ENCODE results near the gene METTL8. TPM values are rescaled to one million over a fixed set of nuclear protein-coding genes. Genes with fewer than 3 reads are reported as not detected.
A peak's percentile ranks its signal among the peaks of the same experiment; 100 is the strongest.
"Not testable (repeated sequence)": the region's sequence is repeated elsewhere in the genome, so short reads cannot be mapped to it uniquely, and the experiment has no call there.

METTL8 gene
- total RNA-seq, 1 donor from 2014 or later: 39.9 TPM

DNA sequence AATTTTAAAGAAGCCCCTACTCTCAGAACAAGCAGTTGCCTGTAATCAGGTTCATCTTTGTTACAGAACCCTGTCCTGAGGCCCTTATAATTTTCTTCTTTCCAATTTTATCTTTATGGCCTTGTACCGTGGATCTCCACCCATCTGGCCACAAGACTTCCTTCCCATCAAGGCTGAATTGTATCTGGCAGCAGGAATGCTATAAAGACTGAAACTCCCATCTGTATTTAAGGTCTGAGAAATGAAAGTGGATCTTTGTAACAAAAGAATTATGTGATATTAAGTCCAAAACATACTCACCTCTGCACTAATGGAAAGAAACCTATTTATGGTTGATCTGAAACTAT is 91.8 kb downstream of the METTL8 start:
- no peak for ATAC-seq

DNA sequence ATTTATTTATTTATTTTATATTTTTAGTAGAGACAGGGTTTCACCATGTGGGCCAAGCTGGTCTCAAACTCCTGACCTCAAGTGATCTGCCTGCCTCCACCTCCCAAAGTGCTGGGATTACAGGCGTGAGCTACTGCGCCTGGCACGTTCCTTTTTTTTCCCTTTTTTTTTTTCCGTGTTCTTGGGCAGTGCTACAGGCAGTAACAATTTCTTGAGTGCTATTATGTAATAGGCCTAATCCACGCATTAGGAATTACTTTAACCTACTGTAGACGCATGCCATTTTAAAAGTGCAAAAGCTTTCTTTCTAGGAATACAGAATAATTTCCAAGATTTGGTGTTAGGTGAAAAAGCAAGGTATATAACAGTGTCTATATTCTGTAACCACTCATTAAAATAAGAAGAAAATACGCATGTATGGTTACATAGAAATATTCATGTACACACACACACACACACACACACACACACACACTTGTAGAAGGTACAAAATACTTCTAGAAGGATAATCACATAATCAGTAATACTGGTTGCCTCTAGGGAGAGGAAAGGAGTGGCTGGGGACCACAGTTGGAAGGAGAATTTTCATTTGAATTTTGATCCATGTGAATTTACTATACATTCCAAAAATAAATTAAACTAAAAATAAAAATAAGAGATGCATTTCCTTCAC is 92.3 kb downstream of the METTL8 start:
- no peak for ATAC-seq

DNA sequence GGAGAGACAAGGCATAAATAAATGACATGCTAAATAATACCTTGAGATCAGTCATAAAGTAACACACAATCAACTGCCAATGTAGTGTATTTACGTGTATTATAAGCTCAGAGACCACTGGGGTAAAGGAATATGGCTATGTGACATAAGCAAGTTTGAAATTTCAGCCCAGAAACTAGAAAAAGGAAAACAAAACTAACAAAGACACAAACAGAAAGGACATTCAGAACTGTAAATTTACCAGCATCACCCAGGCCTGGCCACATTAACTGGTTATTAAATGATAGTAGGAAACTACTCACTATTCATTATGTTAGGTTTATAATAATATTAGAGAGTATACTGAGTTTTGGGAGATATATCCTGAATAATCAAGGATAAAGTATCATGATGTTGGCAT is 98.8 kb downstream of the METTL8 start:
- no peak for ATAC-seq

DNA sequence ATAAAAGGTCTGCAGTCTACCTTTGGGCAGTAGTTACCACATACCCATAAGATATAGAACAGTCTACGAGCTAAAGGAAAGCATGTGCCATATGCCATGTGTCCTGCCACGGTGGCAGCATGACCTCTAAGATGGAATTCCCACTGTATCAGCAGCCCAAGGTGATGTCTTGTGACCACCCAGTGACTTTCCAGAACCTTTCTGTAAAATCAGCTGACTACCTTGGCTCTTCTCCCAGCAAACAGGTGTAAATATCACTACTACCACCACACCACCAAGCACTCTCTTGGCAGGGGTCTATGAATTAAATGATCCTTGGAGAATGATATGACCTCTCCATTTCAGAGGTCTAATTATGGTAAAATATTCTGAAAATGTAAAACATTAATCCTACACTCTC is 99.6 kb downstream of the METTL8 start:
- no peak for ATAC-seq

DNA sequence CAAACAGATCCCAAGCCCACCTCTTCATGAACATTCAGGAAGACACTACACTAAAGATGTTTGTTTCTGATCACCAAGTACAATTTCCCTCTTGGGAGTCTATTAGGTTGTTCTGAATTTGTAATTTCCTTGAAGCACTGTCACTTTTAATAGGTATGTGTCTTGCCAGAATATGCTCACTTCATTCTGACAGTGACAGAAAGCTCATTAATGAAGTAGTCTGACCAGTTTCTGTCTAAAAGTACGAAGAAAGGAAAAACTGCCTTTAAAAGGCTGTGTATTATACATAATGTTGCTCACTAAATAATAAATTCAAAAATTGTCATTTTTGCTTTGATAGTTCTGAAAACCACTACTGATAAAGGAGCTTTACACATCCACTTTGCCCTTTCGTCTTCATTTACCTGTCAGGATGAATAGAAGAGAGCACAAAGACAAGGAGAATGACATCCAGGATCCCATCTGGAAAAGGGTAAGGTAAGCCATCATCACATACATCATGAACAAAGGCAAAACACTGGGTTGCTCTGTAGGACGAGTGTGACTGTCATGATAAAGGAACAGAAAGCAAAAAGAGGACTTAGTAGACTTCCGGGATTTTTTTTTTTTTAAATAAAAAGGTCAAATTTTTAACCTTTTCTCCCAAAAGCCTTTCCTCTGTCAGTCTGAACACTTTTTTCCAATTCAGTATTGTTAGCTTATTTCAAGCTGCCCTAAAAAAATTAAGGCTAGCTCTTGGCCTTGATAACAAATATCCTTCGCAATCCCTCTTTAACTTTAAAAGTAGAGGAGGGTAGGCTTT is 103.4 kb downstream of the METTL8 start:
- no peak for ATAC-seq

DNA sequence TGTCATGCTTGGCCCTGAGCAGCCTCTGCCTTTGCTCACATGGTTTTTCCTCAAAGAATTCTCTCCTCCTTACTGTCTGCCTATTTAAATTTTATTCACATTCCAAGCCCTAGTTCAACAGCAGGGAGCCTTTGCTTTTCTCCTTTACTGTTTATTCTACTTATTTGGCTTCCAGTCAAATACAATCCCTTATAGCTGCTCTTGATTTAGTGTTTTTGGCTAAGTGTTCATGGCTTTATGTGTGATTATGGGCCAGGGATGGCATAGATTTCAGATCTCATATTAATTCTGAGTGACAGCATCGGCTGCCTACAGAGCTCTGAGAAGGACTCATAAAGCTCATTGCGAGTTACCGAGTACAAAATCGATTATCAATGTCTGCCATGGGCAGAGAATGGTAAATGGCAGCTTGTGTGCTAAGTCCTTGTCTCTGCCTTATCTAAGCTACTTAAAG is 106.7 kb downstream of the METTL8 start:
- no peak for ATAC-seq

DNA sequence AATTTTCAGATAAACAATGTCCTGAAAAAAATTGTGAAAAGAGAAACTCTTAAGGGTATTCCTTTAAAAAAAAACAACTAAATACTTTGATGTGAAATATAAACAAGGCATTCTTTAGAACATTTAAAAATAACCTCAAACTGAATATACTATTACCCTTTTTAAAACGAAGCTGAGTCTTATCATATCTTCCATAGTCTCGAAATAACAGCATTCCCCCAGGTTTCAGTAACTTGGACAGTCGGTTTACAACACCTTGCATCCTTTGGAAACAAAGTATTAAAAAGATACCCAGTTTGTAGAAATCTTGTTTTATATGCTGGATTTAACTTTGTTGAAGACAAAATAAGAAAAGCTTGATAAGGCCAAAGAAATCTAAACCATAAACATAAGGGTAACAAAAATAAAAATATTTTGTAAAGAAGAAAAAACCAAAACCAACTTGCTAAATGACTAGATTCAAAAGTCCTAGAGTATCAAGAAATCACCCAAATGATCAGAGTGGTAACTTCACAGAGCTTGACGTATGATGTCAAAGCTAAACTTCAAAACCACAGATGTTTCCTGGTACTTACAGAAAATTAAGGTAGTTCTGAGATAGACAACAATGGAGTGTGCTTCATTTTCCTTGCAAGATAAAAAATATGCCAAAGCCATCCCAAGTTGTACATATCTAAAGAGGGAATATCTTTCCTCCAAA is 107.8 kb downstream of the METTL8 start:
- no peak for ATAC-seq

DNA sequence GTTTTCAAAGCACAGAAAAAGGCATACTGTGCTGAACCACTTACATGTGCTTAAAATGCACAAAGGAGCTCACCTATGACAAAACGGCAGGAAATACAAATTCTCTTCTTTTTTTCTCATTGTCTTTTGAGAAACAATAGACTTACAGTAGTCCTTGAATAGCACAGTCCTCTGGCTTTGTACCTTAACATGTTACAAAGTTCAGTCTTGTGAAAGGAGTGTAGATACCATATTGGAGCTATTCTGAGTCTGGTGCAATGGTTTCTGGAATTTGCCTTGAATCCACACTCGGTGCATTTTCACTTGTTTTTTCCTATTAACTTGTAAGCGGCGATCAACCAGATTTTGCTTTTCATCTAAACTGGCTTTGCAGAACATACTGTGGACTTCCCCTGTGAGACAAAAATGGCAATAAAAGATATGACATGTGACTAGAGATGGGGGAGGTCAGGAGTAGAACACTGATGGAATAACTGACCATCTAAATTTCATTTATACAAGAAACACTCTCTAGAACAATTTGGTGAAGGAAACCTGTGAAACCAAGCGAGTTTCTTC is 109.7 kb downstream of the METTL8 start:
- ATAC-seq: no peak

DNA sequence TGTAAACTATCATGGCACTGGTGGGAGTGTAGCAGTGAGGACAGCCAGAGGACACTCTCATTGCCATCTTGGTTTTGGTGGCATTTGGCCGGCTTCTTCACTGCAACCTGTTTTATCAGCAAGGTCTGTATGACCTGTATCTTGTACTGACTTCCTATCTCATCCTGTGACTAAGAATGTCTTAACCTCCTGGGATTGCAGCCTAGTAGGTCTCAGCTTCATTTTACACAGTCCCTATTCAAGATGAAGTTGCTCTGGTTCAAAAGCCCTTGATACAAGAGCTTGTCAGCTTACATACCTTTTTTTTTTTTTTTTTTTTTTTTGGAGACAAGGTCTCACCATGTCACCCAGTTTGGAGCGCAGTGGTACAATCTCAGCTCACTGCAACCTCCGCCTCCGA is 110.9 kb downstream of the METTL8 start:
- no peak for ATAC-seq

DNA sequence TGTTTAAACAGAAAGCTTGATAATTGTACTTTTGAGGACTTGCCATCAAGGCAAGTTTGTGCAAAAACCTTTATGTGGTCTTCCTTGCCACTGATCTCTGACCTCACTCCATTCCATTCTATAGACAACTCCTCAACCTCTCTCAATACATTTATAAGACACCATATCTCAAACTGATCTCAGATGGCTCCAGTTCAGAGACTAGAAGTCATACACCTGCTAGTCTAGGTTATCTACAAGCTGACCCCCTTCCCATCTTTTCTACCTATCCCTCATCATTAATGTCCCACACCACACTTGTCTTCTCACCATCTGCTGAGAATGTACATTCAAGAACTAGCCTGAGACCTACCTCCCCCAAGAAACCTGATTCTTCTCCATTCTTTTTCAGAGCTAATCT is 113.1 kb downstream of the METTL8 start:
- no peak for ATAC-seq

DNA sequence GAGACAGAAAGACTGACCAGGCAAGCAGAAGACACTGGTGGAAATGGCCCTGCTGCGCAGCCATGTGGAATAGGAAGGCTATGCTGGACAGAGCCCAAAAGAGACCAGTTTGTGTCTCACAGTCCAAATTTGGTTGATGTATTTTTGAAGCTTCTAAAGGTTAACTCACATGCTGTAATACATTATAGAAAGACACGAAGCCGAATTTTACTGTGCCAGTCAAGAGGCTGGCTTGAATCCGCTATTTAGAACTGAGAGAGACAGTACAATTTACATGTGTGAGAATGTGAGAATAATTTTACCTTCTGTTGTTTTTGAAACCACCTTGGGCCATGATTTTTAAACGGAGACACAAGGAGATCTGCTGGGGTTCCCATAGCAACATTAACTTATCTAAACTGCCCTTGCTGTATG is 113.6 kb downstream of the METTL8 start:
- no peak for ATAC-seq

DNA sequence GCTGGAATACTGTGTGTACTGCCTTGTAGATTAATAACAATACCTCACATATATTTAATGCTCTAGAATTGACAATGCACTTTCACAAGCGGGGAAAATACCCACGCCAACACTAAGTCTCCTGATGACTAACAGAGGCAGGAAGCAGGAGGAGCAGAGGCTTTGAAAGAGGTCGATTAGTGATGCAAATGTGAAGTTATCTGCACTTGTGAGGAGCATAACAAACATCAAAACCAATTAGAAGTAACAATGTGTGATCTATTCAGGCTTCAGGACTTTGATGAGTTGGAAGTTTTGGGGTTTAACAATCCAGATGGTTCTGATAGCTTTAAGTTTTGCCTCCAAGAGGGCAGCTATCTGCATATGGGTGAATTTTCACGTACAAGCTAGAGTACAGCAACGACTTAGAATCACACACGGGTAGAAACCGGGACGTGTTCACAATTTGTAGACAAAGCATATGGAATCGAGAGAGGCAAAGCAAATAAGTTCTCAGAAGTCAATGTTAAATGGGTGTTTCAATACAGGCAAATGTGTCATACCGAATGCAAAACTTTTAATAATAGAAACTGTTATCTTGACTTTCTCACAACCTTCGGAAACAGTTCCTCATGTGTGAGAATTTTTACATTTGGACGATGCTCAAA is 114.5 kb downstream of the METTL8 start:
- peak; percentile 60 for ATAC-seq

DNA sequence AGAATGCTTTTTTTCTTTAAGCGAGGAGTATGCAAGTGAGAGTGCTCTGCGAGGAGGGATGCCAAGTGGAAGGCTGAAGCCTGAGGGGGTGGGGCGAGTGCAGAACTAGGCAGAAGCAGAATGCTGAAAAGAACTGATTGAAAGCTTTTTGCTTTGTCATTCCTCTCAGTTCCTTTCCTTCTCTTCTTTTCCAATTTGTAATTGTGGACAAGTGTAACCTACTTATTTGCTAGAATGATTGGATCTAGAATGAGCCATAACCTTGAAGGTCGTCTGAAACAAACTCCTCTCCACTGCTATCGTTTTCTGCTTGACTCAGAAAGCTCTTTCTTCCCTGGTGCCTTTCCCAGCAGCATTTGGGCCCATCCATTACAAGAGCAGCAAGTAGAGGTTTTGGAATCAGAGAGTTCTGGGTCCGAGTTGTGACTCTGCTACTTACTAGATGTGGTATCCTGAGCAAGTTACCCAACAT is 115.3 kb downstream of the METTL8 start:
- no peak for ATAC-seq

DNA sequence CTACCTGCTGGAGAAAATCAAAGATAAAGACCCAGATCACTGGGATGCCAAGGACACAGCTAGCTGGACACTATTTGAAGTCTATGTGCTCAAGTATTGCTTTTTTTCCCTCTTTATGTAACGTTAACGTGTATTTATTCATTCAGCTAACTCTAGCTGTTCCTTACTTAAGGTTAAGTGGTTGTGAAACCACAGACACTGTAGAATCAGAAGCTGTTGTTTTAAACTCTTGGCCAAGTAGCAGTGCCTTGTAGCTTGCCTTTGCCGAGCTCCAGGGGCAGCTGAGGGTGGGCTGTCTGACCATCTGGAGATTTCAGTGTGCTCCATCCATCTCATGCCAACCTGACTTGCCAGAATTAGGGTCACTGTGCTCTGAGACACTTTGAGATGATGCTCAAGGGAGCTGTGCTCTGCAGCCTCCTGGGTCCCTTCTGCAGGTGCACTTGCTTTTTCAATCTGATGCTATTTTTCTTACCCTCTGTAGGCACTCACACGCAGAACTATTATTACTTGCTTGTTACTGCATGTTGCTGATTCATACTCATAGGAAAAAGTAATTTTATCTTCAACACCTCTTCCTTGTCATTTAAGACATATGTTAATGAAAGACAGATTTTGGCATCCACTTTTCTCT is 116.2 kb downstream of the METTL8 start:
- ATAC-seq: no peak

DNA sequence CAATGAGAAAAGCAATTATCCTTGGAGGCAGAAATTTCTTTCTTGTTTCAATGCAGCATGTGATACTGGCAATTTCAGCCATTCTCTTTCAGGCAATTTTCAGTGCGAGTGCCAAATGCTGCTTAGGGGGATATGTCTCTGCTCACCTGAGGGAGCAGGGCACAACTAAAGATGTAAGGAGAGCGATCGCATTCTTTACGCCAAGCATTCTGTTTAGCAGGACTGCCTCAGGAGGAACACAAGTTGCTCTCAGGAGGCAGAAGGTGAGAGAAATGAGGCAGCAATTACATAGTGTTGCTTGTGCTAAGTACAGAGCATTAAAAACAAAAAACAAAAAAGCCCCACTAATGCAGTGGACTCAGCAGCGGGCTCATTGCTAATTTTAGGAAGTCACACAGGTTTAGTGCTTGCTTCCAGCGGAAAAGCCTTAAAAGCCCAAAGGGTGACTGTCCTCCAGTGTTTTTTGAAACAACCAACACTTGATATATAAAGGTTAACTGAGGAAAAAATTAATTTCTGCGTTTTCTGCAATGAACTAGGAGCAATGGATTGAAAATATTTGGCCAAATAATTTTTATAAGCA is 116.9 kb downstream of the METTL8 start:
- no peak for ATAC-seq

DNA sequence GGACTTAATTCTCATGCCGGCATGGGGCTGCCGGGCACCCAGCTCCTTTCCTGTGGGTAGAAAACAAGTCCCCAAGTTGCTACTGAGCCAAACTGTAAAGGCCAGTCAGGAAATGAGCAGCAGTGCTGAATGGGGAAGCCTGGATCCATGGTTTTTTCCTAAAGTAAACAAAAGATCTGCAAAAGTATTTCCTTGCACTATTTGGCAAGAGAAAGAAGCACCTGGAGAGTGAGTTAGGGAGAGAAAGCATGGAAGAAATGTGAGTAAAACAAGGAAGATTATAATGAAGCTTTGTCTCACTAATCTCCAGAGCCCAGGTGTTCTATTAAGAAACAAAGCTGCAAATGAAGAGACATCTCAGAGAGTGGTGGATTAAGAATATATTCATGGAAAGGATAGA is 117.6 kb downstream of the METTL8 start:
- no peak for ATAC-seq

DNA sequence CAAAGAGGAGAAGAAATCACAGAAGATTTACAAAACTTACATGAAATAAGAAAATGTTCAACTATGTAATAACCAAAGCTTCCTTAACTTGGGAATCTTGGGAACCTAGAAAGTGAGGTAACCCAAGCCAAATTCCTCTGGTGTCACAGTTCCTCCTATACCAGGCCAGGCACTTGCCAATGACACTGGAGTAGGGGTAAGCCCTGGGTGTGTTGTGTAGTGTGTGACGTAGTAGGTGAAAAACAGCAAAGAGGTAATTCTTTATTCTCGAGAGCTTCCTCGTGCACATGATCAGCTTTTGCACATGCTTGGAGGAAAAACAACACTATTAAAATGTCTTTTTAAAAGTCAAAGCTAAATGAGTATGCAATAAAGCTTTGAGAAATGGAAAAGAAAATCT is 118.0 kb downstream of the METTL8 start:
- ATAC-seq: no peak

DNA sequence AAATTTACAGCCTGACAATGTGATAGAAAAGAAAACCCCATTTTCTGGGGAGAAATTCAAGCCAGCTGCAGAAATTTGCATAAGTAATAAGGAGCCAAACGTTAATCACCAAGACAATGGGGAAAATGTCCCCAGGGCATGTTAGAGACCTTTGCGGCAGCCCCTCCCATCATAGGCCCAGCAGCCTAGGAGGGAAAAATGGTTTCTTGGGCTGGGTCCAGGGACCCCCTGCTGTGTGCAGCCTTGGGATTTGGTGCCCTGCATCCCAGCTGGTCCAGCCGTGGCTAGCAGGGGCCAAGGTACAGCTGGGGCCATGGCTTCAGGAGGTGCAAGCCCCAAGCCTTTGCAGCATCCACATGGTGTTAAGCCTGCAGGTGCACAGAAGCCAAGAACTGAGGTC is 121.6 kb downstream of the METTL8 start:
- not testable (repeated sequence) for ATAC-seq

DNA sequence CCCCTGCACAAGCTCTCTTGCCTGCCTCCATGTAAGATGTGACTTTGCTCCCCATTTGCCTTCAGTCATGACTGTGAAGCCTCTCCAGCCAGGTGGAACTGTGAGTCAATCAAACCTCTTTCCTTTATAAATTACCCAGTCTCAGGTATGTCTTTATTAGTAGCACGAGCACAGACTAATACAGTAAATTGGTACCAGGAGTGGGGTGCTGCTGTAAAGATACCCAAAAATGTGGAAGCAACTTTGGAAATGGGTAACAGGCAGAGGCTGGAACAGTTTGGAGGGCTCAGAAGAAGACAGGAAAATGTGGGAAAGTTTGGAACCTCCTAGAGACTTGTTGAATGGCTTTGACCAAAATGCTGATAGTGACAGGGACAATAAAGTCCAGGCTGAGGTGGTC is 122.2 kb downstream of the METTL8 start:
- not testable (repeated sequence) for ATAC-seq

DNA sequence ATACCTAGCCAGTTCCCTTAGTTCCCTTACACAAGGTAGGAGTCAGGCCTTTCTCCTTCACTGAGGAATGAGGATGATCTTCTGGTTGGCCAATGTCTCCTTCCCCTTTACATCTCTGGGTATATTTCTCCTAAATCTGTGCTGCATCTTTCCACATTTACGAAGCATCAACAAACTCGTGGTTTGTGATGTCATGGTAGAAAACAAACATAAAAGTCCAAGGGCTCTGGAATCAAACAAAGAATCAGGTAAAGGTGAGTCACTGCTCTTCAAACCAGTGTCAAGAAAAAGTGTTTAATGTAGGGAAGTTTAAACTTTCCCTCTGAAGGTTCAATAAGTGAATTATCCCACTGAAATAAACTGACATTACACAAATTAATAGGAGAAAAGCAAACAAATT is 122.9 kb downstream of the METTL8 start:
- ATAC-seq: no peak

DNA sequence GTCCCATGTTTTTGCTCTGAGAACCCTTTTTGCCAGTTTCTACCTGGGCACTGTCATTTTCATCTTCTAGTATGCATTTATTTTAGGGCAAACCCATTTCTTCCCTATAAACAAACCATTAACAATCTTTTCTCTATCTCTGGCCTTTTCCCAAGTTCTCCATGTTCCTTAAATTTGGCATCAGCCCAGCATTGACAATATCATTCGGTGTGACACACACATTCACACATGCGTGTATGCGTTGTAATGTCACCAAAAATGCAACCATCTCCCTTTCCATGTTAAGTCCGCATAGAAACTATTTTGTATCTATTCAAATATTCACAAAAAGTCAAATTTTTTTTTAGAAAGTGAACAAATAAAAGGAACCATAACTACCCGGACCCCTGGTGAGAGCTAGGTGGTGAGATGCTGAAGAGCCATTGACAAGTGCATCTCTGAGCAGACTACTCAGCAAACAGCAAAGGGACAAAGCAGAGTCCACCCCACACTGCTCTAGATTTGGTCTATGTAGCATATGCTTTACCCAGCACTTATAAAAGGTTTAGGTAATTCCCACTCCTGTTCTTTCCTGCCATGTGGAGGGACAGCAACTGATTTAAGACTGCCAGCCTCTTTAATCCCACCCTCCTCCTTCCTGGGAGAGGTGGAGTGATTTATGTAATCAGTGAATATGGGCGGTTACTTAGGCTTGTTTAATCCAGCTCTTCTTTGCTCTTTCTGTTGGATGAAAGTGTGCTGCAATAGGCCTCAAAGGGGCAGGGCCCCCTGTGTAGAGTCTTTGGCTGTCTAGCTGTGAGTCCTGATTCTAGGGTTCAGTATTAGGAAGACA is 124.1 kb downstream of the METTL8 start:
- peak; percentile 35 for ATAC-seq

All from esophagus mucosa (tissue), 1 donor.